T-helper 1 cell (primary cell): ENCODE measurements around the gene PPM1H.

Experiments used
- DNase-seq, 5 donors: peaks; one replicate each; pipeline ENCODE4 v3.0.0-alpha.2; 2012 to 2020

PPM1H gene

GRCh38 chr12:62866451-62867082 is 68.4 kb downstream of the PPM1H start:
- no peak for DNase-seq

GRCh38 chr12:62865937-62866336 is 69.0 kb downstream of the PPM1H start:
- DNase-seq: no peak

GRCh38 chr12:62865065-62865464 is 69.9 kb downstream of the PPM1H start:
- DNase-seq: no peak

- no peak for DNase-seq
Observed at GRCh38 chr12:62862259-62862881, 72.6 kb downstream of the PPM1H start.

- DNase-seq: no peak
Observed at GRCh38 chr12:62861586-62861985, 73.4 kb downstream of the PPM1H start.

- DNase-seq: no peak
Observed at GRCh38 chr12:62860501-62861411, 74.2 kb downstream of the PPM1H start.

GRCh38 chr12:62860020-62860419 is 74.9 kb downstream of the PPM1H start:
- DNase-seq: no peak

- DNase-seq: no peak
Observed at GRCh38 chr12:62859321-62859737, 75.6 kb downstream of the PPM1H start.

GRCh38 chr12:62856454-62856853 is 78.5 kb downstream of the PPM1H start:
- no peak for DNase-seq

- DNase-seq: no peak
Observed at GRCh38 chr12:62854024-62854423, 80.9 kb downstream of the PPM1H start.

- no peak for DNase-seq
Observed at GRCh38 chr12:62849398-62849797, 85.6 kb downstream of the PPM1H start.

- peak in 1 of 5 donors; percentile 1 for DNase-seq
Observed at GRCh38 chr12:62848418-62848817, 86.5 kb downstream of the PPM1H start.

GRCh38 chr12:62847709-62848108 is 87.2 kb downstream of the PPM1H start:
- DNase-seq: no peak

GRCh38 chr12:62846491-62846890 is 88.5 kb downstream of the PPM1H start:
- no peak for DNase-seq

- DNase-seq: no peak
Observed at GRCh38 chr12:62844915-62845314, 90.0 kb downstream of the PPM1H start.

- no peak for DNase-seq
Observed at GRCh38 chr12:62843716-62844115, 91.2 kb downstream of the PPM1H start.

- DNase-seq: no peak
Observed at GRCh38 chr12:62841846-62842245, 93.1 kb downstream of the PPM1H start.

GRCh38 chr12:62840806-62841205 is 94.1 kb downstream of the PPM1H start:
- no peak for DNase-seq

- DNase-seq: no peak
Observed at GRCh38 chr12:62839869-62840660, 94.9 kb downstream of the PPM1H start.

GRCh38 chr12:62834971-62835547 is 99.9 kb downstream of the PPM1H start:
- DNase-seq: no peak

- no peak for DNase-seq
Observed at GRCh38 chr12:62834406-62834805, 100.5 kb downstream of the PPM1H start.

- DNase-seq: no peak
Observed at GRCh38 chr12:62833634-62834033, 101.3 kb downstream of the PPM1H start.
